Activated CD8-positive, alpha-beta memory T cell treated with anti-CD3 and anti-CD28 coated beads, Interleukin-2, amount 50 U/mL, for 1 hour (primary cell): ENCODE results near the gene JAML.
A peak's percentile ranks its signal among the peaks of the same experiment; 100 is the strongest.
"Not testable (repeated sequence)": the region's sequence is repeated elsewhere in the genome, so short reads cannot be mapped to it uniquely, and the experiment has no call there.

ENCODE experiments used
- DNase-seq: peaks from one replicate; pipeline ENCODE4 v3.0.0-alpha.2; 2020; ENCODE audit errors: extremely low read depth

Gene JAML

GRCh38 chr11:118194835-118195627 lies 29.8 kb downstream of the JAML start:
- no peak for DNase-seq

- DNase-seq, result no peak
These were observed 30.8 kb downstream of the JAML start for GRCh38 chr11:118193910-118194566.

DNA sequence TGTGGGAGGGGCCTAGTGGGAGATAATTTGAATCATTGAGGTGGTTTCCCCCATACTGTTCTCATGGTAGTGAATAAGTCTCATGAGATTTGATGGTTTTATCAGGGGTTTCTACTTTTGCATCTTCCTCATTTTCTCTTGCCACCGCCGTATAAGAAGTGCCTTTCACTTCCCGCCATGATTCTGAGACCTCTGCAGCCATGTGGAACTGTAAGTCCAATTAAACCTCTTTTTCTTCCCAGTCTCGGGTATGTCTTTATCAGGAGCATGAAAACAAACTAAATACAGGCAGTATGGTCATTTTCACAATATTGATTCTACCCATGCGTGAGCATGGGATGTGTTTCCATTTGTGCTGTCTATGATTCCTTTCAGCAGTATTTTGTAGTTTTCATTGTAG lies 32.0 kb downstream of the JAML start:
- DNase-seq, result not testable (repeated sequence)

GRCh38 chr11:118190942-118191506 lies 33.8 kb downstream of the JAML start:
- not testable (repeated sequence) for DNase-seq

DNA sequence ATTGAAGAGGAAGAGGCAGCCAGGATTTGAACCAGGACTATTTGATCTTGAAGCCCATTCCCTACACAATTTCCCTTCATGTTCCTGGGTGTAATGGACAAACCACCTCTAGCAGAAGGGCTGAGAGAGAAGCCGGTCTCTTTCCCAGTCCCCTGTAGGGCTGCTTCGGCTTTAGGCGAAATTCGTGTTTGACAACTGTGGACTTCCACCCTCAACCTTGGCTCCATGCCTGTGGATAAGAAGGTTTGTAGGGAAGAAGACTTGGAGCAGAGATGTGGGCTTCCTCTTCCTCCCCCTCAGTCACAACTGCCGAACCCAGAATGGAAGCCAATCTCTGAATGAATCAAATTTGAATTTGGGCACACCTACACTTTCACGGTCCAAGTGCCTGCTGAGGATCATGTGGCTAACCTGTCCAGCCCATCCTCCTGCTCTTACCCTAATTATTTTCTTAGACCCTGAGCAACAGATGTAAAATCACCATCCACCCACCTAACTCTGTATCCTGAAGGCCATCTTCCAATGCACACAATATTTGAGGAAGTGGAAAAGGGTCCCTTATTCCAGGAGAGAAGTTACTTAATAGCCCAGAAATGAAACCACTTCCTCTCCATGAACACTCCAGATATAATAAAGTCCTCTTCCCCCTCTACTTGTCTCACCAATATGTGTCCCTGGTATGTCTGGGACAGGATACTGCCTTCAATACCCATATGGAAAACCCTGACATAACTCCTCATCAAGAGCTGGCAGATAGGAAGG lies 38.3 kb downstream of the JAML start:
- no peak for DNase-seq

GRCh38 chr11:118184784-118185579 lies 39.8 kb downstream of the JAML start:
- no peak for DNase-seq

DNA sequence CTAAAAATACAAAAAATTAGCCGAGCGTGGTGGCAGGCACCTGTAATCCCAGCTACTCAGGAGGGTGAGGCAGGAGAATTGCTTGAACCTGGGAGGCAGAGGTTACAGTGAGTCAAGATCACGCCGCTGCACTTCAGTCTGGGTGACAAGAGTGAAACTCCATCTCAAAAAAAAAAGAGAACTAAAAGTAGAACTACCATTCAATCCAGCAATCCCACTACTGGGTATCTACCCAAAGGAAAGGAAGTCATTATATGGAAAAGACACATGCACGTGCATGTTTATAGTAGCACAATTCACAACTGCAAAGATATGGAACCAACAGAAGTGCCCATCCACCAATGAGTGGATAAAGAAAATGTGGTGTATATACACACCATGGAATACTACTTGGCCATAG lies 41.1 kb downstream of the JAML start:
- not testable (repeated sequence) for DNase-seq

- no peak for DNase-seq
These were observed 44.5 kb downstream of the JAML start for GRCh38 chr11:118180300-118180703.

GRCh38 chr11:118176778-118177134 lies 48.1 kb downstream of the JAML start:
- no peak for DNase-seq

GRCh38 chr11:118175993-118176777 lies 48.6 kb downstream of the JAML start, which contains the start of gene SCN2B:
SCN2B (minus strand) TSS chr11:118176639; CDS start chr11:118176431, 208 bp downstream.
- DNase-seq, result no peak

DNA sequence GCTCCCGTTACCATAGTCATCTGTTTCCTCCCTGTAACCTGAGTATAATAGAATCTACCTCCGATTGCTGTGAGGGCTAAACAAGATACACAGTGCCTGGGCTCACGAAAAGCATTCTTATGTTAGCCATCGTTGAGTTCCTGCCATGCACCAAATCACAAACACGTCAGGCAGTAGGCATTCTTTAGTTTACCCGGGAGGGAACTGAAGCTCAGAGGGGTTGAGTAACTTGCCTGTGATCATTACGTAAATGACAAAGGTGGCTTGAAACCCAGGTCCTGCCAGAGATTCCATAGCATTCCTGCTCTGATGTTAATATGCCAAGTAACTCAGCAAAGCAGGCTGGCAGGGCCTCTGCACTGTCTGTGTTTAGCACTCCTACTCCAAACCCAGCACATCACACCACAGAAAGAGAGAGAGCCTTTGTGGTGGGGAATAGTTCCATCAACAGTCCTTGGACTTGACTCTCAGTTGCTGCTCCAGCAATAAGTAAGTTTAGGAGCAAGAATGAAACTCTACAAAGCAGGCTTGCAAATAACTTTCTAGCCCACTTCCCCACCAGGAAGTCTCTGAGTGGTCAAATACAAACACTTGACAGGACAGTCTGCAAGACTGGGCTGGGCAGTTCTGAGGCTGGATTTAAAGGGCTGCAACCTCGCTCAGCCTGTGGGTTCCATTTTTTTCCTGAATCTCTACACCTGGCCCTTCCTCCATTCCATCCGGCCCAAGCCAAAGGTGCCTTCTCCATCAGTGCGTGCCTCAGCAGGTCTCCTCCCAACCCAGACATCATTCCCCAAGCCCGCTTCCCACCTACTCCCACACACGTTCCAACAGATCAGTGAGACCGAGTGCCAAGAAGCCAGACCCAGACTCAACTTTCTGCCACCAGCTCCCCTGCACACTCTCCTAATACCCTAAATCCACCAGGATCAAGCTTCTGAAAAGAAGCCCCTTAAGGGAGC lies 49.5 kb downstream of the JAML start:
- DNase-seq, result no peak

GRCh38 chr11:118174006-118174567 lies 50.7 kb downstream of the JAML start:
- DNase-seq, result no peak

DNA sequence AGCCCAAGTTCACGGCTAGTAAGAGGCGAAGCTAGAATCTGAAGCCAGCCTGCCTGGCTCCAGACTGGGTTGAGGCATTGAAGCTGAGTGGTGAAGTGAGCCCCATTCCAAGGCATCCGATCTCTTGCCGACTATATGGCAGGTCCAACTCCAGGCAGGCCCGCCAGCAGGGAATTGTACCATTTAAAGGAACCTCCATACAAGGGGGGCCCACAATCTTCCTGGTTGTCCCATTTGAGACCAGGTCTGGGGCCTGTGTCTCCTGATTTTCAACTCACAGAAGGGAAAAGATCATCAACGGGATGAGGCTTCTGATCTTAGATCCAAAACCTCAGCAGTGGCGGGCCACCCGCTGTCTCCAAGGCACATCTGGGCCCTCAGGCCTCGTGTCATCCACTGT lies 52.5 kb downstream of the JAML start:
- no peak for DNase-seq

GRCh38 chr11:118171269-118172062 lies 53.3 kb downstream of the JAML start:
- peak; percentile 17 for DNase-seq

GRCh38 chr11:118170882-118171268 lies 53.9 kb downstream of the JAML start:
- no peak for DNase-seq

- no peak for DNase-seq
These were observed 54.6 kb downstream of the JAML start for GRCh38 chr11:118170231-118170630.

GRCh38 chr11:118169300-118170140 lies 55.3 kb downstream of the JAML start:
- no peak for DNase-seq
